WTC11 (cell line): ENCODE data around the gene EVA1A. TPM values are rescaled to one million over a fixed set of nuclear protein-coding genes. Genes with fewer than 3 reads are reported as not detected.

Experiments
- ATAC-seq: fragments of 200-7000 bp; cut with Tn5 transposase; 2 replicates; pipeline ENCODE4 v1.10.0; 2021; ENCODE audit warnings: mild to moderate bottlenecking, moderate library complexity
- CTCF ChIA-PET: fragments of 300-600 bp; sonication (Branson Sonifier 250); formaldehyde crosslinking; loops from one replicate; lab custom pipeline; 2021; ENCODE audit warnings: antibody characterized with exemption; lab: Charles Lee
- POLR2A ChIA-PET: fragments of 350-600 bp; sonication (Branson Sonifier 250); formaldehyde crosslinking; loops from one replicate; lab custom pipeline; 2021; ENCODE audit warnings: antibody characterized with exemption; lab: Charles Lee
- DNase-seq: peaks from one replicate; pipeline ENCODE4 v3.0.0; 2021; ENCODE audit warnings: low spot score
- H3K27ac Mint-ChIP-seq: 2 replicates; pipeline ENCODE4 v1.8.0; 2021; ENCODE audit warnings: mixed read lengths
- H3K27me3 Mint-ChIP-seq: 2 replicates; pipeline ENCODE4 v1.8.0; 2021; ENCODE audit warnings: low read depth, mild to moderate bottlenecking, moderate library complexity, mixed read lengths
- H3K36me3 Mint-ChIP-seq: 2 replicates; pipeline ENCODE4 v1.8.0; 2021; ENCODE audit warnings: mixed read lengths
- H3K4me1 Mint-ChIP-seq: 2 replicates; pipeline ENCODE4 v1.8.0; 2022; ENCODE audit warnings: mixed read lengths
- H3K4me3 Mint-ChIP-seq: 2 replicates; pipeline ENCODE4 v1.8.0; 2021; ENCODE audit warnings: mild to moderate bottlenecking, moderate library complexity, mixed read lengths
- H3K9me3 Mint-ChIP-seq: 2 replicates; pipeline ENCODE4 v1.8.0; 2021; ENCODE audit warnings: mixed read lengths
- ATF1 ChIP-seq: sonication (generic); formaldehyde crosslinking; IDR thresholded peaks from 2 replicates; pipeline ENCODE4 v1.8.1; 2023; ENCODE audit warnings: mild to moderate bottlenecking, moderate library complexity, missing genetic modification reagents
- FOXK1 ChIP-seq: sonication (generic); formaldehyde crosslinking; IDR thresholded peaks from 2 replicates; pipeline ENCODE4 v1.8.0; 2022; ENCODE audit warnings: mild to moderate bottlenecking, moderate library complexity, missing genetic modification reagents
- FOXP1 ChIP-seq: sonication (generic); formaldehyde crosslinking; IDR thresholded peaks from 2 replicates; pipeline ENCODE4 v1.8.0; 2022; ENCODE audit warnings: missing genetic modification reagents, mild to moderate bottlenecking, moderate library complexity, borderline replicate concordance
- GABPB1 ChIP-seq: sonication (generic); formaldehyde crosslinking; IDR thresholded peaks from 2 replicates; pipeline ENCODE4 v1.8.1; 2023; ENCODE audit warnings: mild to moderate bottlenecking, missing genetic modification reagents
- GRHL2 ChIP-seq: fragments of 250-450 bp; sonication (Bioruptor Pico); IDR thresholded peaks from 2 replicates; pipeline ENCODE4 v1.8.0; 2022; ENCODE audit warnings: mild to moderate bottlenecking, moderate library complexity; ENCODE audit not compliant: insufficient replicate concordance, severe bottlenecking
- HMGA2 ChIP-seq: fragments of 250-450 bp; sonication (Bioruptor Pico); IDR thresholded peaks from 2 replicates; pipeline ENCODE4 v1.4.0; 2021; ENCODE audit warnings: mild to moderate bottlenecking, moderate library complexity
- HMGXB4 ChIP-seq: sonication (generic); formaldehyde crosslinking; IDR thresholded peaks from 2 replicates; pipeline ENCODE4 v1.8.1; 2023; ENCODE audit warnings: mild to moderate bottlenecking, moderate library complexity, missing genetic modification reagents
- MYBL2 ChIP-seq: sonication (generic); formaldehyde crosslinking; IDR thresholded peaks from 2 replicates; pipeline ENCODE4 v1.8.1; 2023; ENCODE audit warnings: mild to moderate bottlenecking, moderate library complexity, missing genetic modification reagents
- PRRX2 ChIP-seq: fragments of 250-450 bp; sonication (Bioruptor Pico); IDR thresholded peaks from 2 replicates; pipeline ENCODE4 v1.8.0; 2021; ENCODE audit warnings: mild to moderate bottlenecking
- SP1 ChIP-seq: sonication (generic); formaldehyde crosslinking; conservative IDR thresholded peaks from 2 replicates; pipeline ENCODE4 v1.8.1; 2022; ENCODE audit warnings: missing genetic modification reagents
- TEAD1 ChIP-seq: sonication (generic); formaldehyde crosslinking; IDR thresholded peaks from 2 replicates; pipeline ENCODE4 v1.8.0; 2022; ENCODE audit warnings: mild to moderate bottlenecking, missing genetic modification reagents
- TP53 ChIP-seq: sonication (generic); formaldehyde crosslinking; IDR thresholded peaks from 2 replicates; pipeline ENCODE4 v1.8.1; 2023; ENCODE audit warnings: mild to moderate bottlenecking, missing genetic modification reagents
- ZNF219 ChIP-seq: sonication (generic); formaldehyde crosslinking; IDR thresholded peaks from 2 replicates; pipeline ENCODE4 v1.8.0; 2023; ENCODE audit warnings: missing genetic modification reagents, mild to moderate bottlenecking, borderline replicate concordance
- ZNF232 ChIP-seq: sonication (generic); formaldehyde crosslinking; IDR thresholded peaks from 2 replicates; pipeline ENCODE4 v1.8.0; 2022; ENCODE audit warnings: mild to moderate bottlenecking, missing genetic modification reagents
- ZNF263 ChIP-seq: sonication (generic); formaldehyde crosslinking; IDR thresholded peaks from 2 replicates; pipeline ENCODE4 v1.8.1; 2022; ENCODE audit warnings: low read depth, mild to moderate bottlenecking, moderate library complexity, missing genetic modification reagents
- ZNF671 ChIP-seq: fragments of 250-450 bp; sonication (Bioruptor Pico); IDR thresholded peaks from 2 replicates; pipeline ENCODE4 v1.8.0; 2021; ENCODE audit warnings: mild to moderate bottlenecking
- total RNA-seq: library from RNA; stranded (reverse); gene quantifications from 3 replicates; pipeline ENCODE4 v1.2.3, GENCODE V29; 2021
- TF ChIP-seq, protein P1 (sequence below): sonication (generic); formaldehyde crosslinking; IDR thresholded peaks from 2 replicates; pipeline ENCODE4 v1.8.1; 2022; ENCODE audit warnings: low read depth, missing genetic modification reagents, borderline replicate concordance
- TF ChIP-seq, protein P2 (sequence below): fragments of 250-450 bp; sonication (Bioruptor Pico); IDR thresholded peaks from 2 replicates; pipeline ENCODE4 v2.1.2; 2022; ENCODE audit warnings: mild to moderate bottlenecking, moderate library complexity
- TF ChIP-seq, protein P3 (sequence below): sonication (generic); formaldehyde crosslinking; IDR thresholded peaks from 2 replicates; pipeline ENCODE4 v1.8.1; 2022; ENCODE audit warnings: mild to moderate bottlenecking, missing genetic modification reagents, moderate library complexity, borderline replicate concordance
- TF ChIP-seq, protein P4 (sequence below): sonication (generic); formaldehyde crosslinking; IDR thresholded peaks from 2 replicates; pipeline ENCODE4 v1.8.1; 2023; ENCODE audit warnings: mild to moderate bottlenecking, missing genetic modification reagents, borderline replicate concordance
- TF ChIP-seq, protein P5 (sequence below): sonication (generic); formaldehyde crosslinking; IDR thresholded peaks from 2 replicates; pipeline ENCODE4 v1.8.0; 2022; ENCODE audit warnings: mild to moderate bottlenecking, missing genetic modification reagents

EVA1A gene
- total RNA-seq, 1 experiment from 2014 or later, result 4.1 TPM

DNA sequence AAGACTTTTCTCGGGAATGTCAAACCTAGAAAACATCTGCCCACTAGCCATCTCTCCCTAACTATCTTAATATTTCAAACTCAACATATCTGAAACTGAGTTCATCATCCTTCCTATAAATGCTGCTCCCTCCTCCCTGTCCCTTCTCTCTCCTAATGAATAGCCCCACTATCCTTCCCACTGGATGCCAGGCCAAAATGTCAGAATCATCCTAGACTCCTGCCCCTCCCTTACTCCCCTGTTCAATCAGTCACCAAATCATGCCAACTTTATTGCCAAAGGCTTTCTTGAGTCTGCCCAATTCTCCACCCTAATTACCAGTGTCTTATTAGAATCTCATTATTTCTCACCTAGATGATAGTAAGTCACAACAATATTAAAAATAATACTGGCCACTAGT, 8.5 kb downstream of the EVA1A start:
- H3K9me3 Mint-ChIP-seq, result no peaks in the 10 kb centered on the region

DNA sequence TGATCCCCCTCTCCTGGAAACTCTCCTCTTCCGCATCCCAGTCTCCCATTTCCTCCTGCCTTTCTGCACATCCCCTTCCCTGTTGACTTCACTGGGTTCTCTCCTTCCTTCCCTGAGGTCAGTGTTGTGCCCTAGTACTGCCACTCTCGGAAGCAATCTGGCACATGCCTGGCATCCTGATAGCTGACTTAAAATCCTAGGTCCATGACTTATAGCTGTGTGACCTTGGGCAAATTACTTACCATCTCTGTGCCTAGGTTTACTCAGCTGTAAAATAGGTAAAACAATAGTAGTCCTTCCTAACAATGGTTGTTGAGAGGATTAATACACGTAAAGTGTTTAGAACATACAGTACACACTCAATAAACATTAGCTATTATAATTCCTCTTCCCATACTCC, 9.3 kb downstream of the EVA1A start:
- DNase-seq, result no peak
- H3K4me1 Mint-ChIP-seq, result peaks cover 49% of the 10 kb centered on the region
- POLR2A ChIA-PET, result no interaction called here
- no peak overlapping the region for H3K4me3 Mint-ChIP-seq
- no peak overlapping the region for H3K27ac Mint-ChIP-seq
- H3K36me3 Mint-ChIP-seq, result no peaks in the 10 kb centered on the region
- TF ChIP-seq PRRX2 (no peak), ZNF219 (CRISPR knock-in tag) (no peak), MYBL2 (CRISPR knock-in tag) (no peak), ZNF671 (no peak), HMGA2 (CRISPR knock-in tag) (no peak), GABPB1 (CRISPR knock-in tag) (no peak), GRHL2 (CRISPR knock-in tag) (no peak), HMGXB4 (CRISPR knock-in tag) (no peak), ZNF232 (no peak), SP1 (CRISPR knock-in tag) (no peak)
- TF ChIP-seq, protein P1, sequence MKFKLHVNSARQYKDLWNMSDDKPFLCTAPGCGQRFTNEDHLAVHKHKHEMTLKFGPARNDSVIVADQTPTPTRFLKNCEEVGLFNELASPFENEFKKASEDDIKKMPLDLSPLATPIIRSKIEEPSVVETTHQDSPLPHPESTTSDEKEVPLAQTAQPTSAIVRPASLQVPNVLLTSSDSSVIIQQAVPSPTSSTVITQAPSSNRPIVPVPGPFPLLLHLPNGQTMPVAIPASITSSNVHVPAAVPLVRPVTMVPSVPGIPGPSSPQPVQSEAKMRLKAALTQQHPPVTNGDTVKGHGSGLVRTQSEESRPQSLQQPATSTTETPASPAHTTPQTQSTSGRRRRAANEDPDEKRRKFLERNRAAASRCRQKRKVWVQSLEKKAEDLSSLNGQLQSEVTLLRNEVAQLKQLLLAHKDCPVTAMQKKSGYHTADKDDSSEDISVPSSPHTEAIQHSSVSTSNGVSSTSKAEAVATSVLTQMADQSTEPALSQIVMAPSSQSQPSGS, result no peak
- TF ChIP-seq, protein P2, sequence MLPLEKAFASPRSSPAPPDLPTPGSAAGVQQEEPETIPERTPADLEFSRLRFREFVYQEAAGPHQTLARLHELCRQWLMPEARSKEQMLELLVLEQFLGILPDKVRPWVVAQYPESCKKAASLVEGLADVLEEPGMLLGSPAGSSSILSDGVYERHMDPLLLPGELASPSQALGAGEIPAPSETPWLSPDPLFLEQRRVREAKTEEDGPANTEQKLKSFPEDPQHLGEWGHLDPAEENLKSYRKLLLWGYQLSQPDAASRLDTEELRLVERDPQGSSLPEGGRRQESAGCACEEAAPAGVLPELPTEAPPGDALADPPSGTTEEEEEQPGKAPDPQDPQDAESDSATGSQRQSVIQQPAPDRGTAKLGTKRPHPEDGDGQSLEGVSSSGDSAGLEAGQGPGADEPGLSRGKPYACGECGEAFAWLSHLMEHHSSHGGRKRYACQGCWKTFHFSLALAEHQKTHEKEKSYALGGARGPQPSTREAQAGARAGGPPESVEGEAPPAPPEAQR (CRISPR knock-in tag), result no peak
- TF ChIP-seq, protein P3, sequence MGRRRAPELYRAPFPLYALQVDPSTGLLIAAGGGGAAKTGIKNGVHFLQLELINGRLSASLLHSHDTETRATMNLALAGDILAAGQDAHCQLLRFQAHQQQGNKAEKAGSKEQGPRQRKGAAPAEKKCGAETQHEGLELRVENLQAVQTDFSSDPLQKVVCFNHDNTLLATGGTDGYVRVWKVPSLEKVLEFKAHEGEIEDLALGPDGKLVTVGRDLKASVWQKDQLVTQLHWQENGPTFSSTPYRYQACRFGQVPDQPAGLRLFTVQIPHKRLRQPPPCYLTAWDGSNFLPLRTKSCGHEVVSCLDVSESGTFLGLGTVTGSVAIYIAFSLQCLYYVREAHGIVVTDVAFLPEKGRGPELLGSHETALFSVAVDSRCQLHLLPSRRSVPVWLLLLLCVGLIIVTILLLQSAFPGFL (CRISPR knock-in tag), result no peak
- ATAC-seq, result no peak
- no peaks in the 10 kb centered on the region for H3K9me3 Mint-ChIP-seq
- peaks cover 2% of the 10 kb centered on the region; the same call in 1 of the 2 replicates for H3K27me3 Mint-ChIP-seq
- CTCF ChIA-PET, result interaction anchor here (1.2 to 2.0 kb wide), 3 partner anchors 9 to 57 kb away, joined by 4 to 7 read pairs (median 5); partner anchors contain the start of gene EVA1A

More for the DNA sequence above, 8.5 kb downstream of the EVA1A start:
- ChIA-PET POLR2A (no interaction called here), CTCF (interaction anchor here (1.2 to 2.0 kb wide), 3 partner anchors 8 to 56 kb away, joined by 4 to 7 read pairs (median 5); partner anchors contain the start of gene EVA1A)
- peaks cover 49% of the 10 kb centered on the region for H3K4me1 Mint-ChIP-seq
- H3K27ac Mint-ChIP-seq, result no peak overlapping the region
- no peaks in the 10 kb centered on the region for H3K36me3 Mint-ChIP-seq
- ATAC-seq, result no peak
- no peak overlapping the region for H3K4me3 Mint-ChIP-seq
- H3K27me3 Mint-ChIP-seq, result peaks cover 2% of the 10 kb centered on the region; the same call in 1 of the 2 replicates
- no peak for TF ChIP-seq ZNF263 (CRISPR knock-in tag)
- no peak for DNase-seq

DNA sequence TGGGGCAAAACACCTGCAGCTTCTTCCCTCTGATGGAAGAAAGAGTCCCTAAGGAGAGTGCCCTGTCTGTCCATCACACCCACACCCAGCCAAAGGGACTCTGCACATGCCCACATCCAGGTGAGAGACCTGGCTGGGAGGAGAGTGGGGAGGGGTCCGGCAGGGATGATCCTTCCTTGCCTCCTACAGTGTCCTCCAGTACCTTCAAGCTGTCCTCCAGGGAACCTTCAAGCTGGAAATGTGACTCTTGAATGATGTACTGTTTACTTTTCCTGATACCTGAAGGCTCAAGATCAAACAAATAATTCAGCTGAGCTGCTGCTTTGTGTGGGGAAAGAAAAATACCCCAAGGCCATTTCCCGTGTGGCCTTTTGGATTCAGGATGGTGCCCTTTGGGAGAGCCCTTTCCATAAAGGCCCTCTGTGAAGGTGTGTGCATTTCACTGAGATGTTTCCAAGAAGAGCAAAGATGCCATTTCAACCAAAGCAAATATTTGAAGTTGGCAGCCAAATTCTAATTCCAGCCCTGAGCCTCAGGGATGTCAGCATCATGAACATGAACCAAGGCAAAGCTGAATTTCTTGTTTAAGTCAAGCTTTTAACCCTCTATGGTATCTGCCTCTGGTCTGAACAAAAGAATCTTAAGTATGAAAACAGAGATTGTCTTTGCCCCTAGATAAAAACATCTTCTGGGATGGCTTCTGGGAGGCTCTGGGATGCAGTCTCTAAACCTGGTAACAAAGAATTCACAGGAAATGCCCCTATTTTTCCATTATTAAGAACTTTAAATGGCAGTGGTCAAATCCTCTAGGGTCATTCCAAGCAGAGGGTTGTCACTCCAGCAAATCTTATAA, 11.1 kb downstream of the EVA1A start:
- H3K4me3 Mint-ChIP-seq, result no peak overlapping the region
- DNase-seq (no peak), ATAC-seq (no peak)
- POLR2A ChIA-PET, result no interaction called here
- no peak overlapping the region for H3K27ac Mint-ChIP-seq
- H3K27me3 Mint-ChIP-seq, result no peaks in the 10 kb centered on the region
- CTCF ChIA-PET, result no interaction called here
- no peaks in the 10 kb centered on the region for H3K9me3 Mint-ChIP-seq
- no peaks in the 10 kb centered on the region for H3K36me3 Mint-ChIP-seq
- H3K4me1 Mint-ChIP-seq, result peaks cover 34% of the 10 kb centered on the region
- TF ChIP-seq ZNF671, result no peak
- no peak for TF ChIP-seq ATF1 (CRISPR knock-in tag)
- TF ChIP-seq TEAD1 (CRISPR knock-in tag), result no peak
- TF ChIP-seq, protein P4, sequence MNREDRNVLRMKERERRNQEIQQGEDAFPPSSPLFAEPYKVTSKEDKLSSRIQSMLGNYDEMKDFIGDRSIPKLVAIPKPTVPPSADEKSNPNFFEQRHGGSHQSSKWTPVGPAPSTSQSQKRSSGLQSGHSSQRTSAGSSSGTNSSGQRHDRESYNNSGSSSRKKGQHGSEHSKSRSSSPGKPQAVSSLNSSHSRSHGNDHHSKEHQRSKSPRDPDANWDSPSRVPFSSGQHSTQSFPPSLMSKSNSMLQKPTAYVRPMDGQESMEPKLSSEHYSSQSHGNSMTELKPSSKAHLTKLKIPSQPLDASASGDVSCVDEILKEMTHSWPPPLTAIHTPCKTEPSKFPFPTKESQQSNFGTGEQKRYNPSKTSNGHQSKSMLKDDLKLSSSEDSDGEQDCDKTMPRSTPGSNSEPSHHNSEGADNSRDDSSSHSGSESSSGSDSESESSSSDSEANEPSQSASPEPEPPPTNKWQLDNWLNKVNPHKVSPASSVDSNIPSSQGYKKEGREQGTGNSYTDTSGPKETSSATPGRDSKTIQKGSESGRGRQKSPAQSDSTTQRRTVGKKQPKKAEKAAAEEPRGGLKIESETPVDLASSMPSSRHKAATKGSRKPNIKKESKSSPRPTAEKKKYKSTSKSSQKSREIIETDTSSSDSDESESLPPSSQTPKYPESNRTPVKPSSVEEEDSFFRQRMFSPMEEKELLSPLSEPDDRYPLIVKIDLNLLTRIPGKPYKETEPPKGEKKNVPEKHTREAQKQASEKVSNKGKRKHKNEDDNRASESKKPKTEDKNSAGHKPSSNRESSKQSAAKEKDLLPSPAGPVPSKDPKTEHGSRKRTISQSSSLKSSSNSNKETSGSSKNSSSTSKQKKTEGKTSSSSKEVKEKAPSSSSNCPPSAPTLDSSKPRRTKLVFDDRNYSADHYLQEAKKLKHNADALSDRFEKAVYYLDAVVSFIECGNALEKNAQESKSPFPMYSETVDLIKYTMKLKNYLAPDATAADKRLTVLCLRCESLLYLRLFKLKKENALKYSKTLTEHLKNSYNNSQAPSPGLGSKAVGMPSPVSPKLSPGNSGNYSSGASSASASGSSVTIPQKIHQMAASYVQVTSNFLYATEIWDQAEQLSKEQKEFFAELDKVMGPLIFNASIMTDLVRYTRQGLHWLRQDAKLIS (CRISPR knock-in tag), result no peak
- TF ChIP-seq, protein P5, sequence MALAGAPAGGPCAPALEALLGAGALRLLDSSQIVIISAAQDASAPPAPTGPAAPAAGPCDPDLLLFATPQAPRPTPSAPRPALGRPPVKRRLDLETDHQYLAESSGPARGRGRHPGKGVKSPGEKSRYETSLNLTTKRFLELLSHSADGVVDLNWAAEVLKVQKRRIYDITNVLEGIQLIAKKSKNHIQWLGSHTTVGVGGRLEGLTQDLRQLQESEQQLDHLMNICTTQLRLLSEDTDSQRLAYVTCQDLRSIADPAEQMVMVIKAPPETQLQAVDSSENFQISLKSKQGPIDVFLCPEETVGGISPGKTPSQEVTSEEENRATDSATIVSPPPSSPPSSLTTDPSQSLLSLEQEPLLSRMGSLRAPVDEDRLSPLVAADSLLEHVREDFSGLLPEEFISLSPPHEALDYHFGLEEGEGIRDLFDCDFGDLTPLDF, result no peak
- TF ChIP-seq FOXP1 (CRISPR knock-in tag), result no peak
- no peak for TF ChIP-seq FOXK1
- no peak for TF ChIP-seq TP53 (CRISPR knock-in tag)
